Measurements from ENCODE around the gene GMPPB. TPM values are rescaled to one million over a fixed set of nuclear protein-coding genes. Genes with fewer than 3 reads are reported as not detected.
A peak's percentile ranks its signal among the peaks of the same experiment; 100 is the strongest.

The GMPPB gene
- total and polyA plus RNA-seq, 2 of the 8 experiments (the other 6 are each of a cell fraction or from before 2014, with no cell fraction given) = 20.9 to 23.9 TPM

DNA sequence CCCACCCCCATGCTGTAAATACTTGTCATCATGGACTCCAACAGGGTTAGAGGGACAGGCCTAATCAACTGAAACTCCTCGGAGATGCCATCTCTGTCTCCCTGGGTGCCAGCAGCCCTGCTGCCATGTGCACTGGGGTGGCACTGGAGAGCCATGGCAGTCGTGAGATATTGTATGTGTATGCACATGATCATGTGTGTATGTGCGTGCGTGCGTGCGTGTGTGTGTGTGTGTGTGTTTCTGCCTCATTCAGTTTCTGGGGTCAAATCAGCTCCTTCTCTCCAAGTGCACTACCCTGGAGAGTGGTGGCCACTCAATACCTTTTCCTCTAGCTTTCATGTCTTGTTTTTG lies 52.8 kb downstream of the GMPPB start:
- Histone ChIP-seq H3K79me1 (ENCODE audit: low read depth, low read length) (peaks cover 8% of the 10 kb centered on the region; the same call in 1 of the 2 replicates), H4K91ac (replicated peaks; ENCODE audit: insufficient read length, low read length) (no peak overlapping the region), H3K4me1 (replicated peaks in 1 of 4; ENCODE audit: control insufficient read depth in 3 of 4, insufficient read depth in 4 of 4, low read length in 3 of 4) (peaks cover 0 to 10% (median 6%) of the 10 kb centered on the region in 4 experiments; a peak in 4 of 7 replicates), H3K9me3 (ENCODE audit: insufficient read depth in 2 of 2, low read depth in 1 of 2, low read length in 1 of 2) (no peaks in the 10 kb centered on the region), H2BK15ac (ENCODE audit: low read length) (no peak overlapping the region), H2BK12ac (ENCODE audit: low read depth, low read length) (no peak overlapping the region), H4K5ac (ENCODE audit: insufficient read length, low read depth, low read length) (no peak overlapping the region), H3K9ac (replicated peaks in 1 of 4; ENCODE audit: extremely low read depth in 1 of 4, low read depth in 3 of 4, low read length in 3 of 4) (no peak overlapping the region), H2BK20ac (ENCODE audit: low read length) (no peak overlapping the region), H3K18ac (ENCODE audit: extremely low read depth, low read length) (no peak overlapping the region), H3K4me3 (ENCODE audit: extremely low read depth in 1 of 4, insufficient read depth in 2 of 4, low read depth in 3 of 4, low read length in 4 of 4) (no peak overlapping the region), H4K20me1 (replicated peaks in 1 of 2; ENCODE audit: control insufficient read depth in 1 of 2, insufficient read depth in 2 of 2, low read length in 2 of 2) (peaks cover 0 to 5% of the 10 kb centered on the region in 2 experiments), H3K4me2 (ENCODE audit: insufficient read depth in 1 of 2, low read depth in 2 of 2, low read length in 2 of 2) (no peak overlapping the region), H3K23ac (ENCODE audit: insufficient read length) (no peak overlapping the region), H2AK5ac (ENCODE audit: low read depth, low read length) (0 out of 2 replicates have a peak overlapping the region, but pooled peaks have one; percentile 17), H3K23me2 (ENCODE audit: low read depth, low read length) (peaks cover 13% of the 10 kb centered on the region; the same call in 1 of the 2 replicates), H3K79me2 (ENCODE audit: control insufficient read depth in 1 of 2, insufficient read depth in 2 of 2, low read length in 2 of 2) (peaks cover 0 to 17% of the 10 kb centered on the region in 2 experiments; a peak in 1 of 4 replicates), H3K27me3 (replicated peaks in 1 of 4; ENCODE audit: control insufficient read depth in 3 of 4, extremely low read depth in 1 of 4, insufficient read depth in 3 of 4, low read length in 3 of 4) (no peaks in the 10 kb centered on the region), H2BK5ac (ENCODE audit: low read depth, low read length) (no peak overlapping the region), H2BK120ac (replicated peaks; ENCODE audit: low read depth, low read length) (no peak overlapping the region), H3K4ac (replicated peaks; ENCODE audit: insufficient read length, low read depth, low read length) (no peak overlapping the region), H3K27ac (ENCODE audit: low read depth, low read length) (no peak overlapping the region), H4K8ac (ENCODE audit: extremely low read depth, insufficient read depth, low read length) (no peak overlapping the region), H2AFZ (ENCODE audit: low read length) (no peak overlapping the region), H3K14ac (ENCODE audit: insufficient read length) (no peak overlapping the region), H3K56ac (replicated peaks; ENCODE audit: insufficient read length, low read depth, low read length) (no peak overlapping the region), H3K36me3 (ENCODE audit: control insufficient read depth in 2 of 4, insufficient read depth in 4 of 4, low read length in 3 of 4) (peaks cover 0 to 3% (median 2%) of the 10 kb centered on the region in 4 experiments; a peak in 2 of 8 replicates)
- FAIRE-seq (no peak), DNase-seq (ENCODE audit: low read depth in 1 of 2, low spot score in 2 of 2) (no peak)
- 55% methylated on average over 6 of the region's 6 CpGs; no CpG with 5 or more reads in 1 of the 2 experiments for WGBS, 2 experiments (ENCODE audit: extremely low coverage in 1 of 2, insufficient coverage in 1 of 2, insufficient read length in 1 of 2, insufficient replicate concordance in 2 of 2, low coverage in 1 of 2, low lambda C conversion rate in 2 of 2, missing lambda C conversion rate in 1 of 2)
- ChIA-PET CTCF (ENCODE audit: partially characterized antibody) (interaction anchor here (0.5 to 5.4 kb wide), 34 partner anchors 8 to 340 kb away, joined by 3 to 159 read pairs (median 5); partner anchors contain the start of gene BSN), POLR2A (ENCODE audit: partially characterized antibody) (interaction anchor here (0.6 to 3.0 kb wide), 5 partner anchors 17 to 134 kb away, joined by 3 to 21 read pairs (median 4); no protein-coding TSS in a partner anchor)
- no peak for TF ChIP-seq EGR1 (IDR thresholded peaks at IDR 0.05; ENCODE audit: borderline replicate concordance, low read depth, low read length)
- TF ChIP-seq CHD1 (IDR thresholded peaks at IDR 0.05; ENCODE audit: low read depth, low read length) = no peak
- TF ChIP-seq SUZ12 (IDR thresholded peaks at IDR 0.05; ENCODE audit: low read length) = no peak
- TF ChIP-seq TCF12 (IDR thresholded peaks at IDR 0.05; ENCODE audit: low read depth, low read length) = no peak
- no peak for TF ChIP-seq CHD2 (IDR thresholded peaks at IDR 0.05; ENCODE audit: low read length)
- TF ChIP-seq SIN3A (conservative IDR thresholded peaks at IDR 0.05 in 1 of 2, IDR thresholded peaks at IDR 0.05 in 1 of 2; ENCODE audit: low read depth in 1 of 2, low read length in 2 of 2) = no peak
- TF ChIP-seq MAFK (IDR thresholded peaks at IDR 0.05; ENCODE audit: low read depth, low read length) = no peak
- no peak for TF ChIP-seq CBX8 (IDR thresholded peaks at IDR 0.05; ENCODE audit: borderline replicate concordance, low read depth, low read length)
- TF ChIP-seq BRCA1 (IDR thresholded peaks at IDR 0.05; ENCODE audit: low read depth, low read length) = no peak
- TF ChIP-seq, protein P1, sequence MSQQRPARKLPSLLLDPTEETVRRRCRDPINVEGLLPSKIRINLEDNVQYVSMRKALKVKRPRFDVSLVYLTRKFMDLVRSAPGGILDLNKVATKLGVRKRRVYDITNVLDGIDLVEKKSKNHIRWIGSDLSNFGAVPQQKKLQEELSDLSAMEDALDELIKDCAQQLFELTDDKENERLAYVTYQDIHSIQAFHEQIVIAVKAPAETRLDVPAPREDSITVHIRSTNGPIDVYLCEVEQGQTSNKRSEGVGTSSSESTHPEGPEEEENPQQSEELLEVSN (IDR thresholded peaks at IDR 0.05) = no peak
- TF ChIP-seq CEBPB (IDR thresholded peaks at IDR 0.05; ENCODE audit: low read depth, low read length) = no peak
- no peak for TF ChIP-seq HDAC6 (IDR thresholded peaks at IDR 0.05; ENCODE audit: low read depth, low read length)
- TF ChIP-seq SIX5 (IDR thresholded peaks at IDR 0.05; ENCODE audit: low read depth, low read length) = no peak
- TF ChIP-seq, protein P2, sequence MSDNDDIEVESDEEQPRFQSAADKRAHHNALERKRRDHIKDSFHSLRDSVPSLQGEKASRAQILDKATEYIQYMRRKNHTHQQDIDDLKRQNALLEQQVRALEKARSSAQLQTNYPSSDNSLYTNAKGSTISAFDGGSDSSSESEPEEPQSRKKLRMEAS (IDR thresholded peaks at IDR 0.05) = no peak

Data from H1 (cell line).